Adrenal gland (tissue), 5 donors: Measurements from ENCODE around the gene BCL7A.

ENCODE experiments used
- POLR2A ChIP-seq, 2 donors: fragments of 450-650 bp; IDR thresholded peaks; one replicate each; pipeline ENCODE4 v1.6.1; 2017; ENCODE audit warnings: antibody characterized with exemption in 2 of 2, mild to moderate bottlenecking in 2 of 2, moderate library complexity in 1 of 2
- TF ChIP-seq, protein P1 (sequence below), 6 experiments: fragments of 450-650 bp in 4 of 6; fragments of 200-600 bp in 2 of 6; sonication (generic) in 1 of 6; IDR thresholded peaks; 1 replicate in 5 of 6; 2 replicates in 1 of 6; pipeline versions ENCODE4 v1.5.1 to v1.8.0; 2016 to 2021; ENCODE audit warnings: antibody characterized with exemption in 6 of 6, mild to moderate bottlenecking in 2 of 6, moderate library complexity in 1 of 6
- donor health status: DM: no; HTN: no; CAD: no.

DNA sequence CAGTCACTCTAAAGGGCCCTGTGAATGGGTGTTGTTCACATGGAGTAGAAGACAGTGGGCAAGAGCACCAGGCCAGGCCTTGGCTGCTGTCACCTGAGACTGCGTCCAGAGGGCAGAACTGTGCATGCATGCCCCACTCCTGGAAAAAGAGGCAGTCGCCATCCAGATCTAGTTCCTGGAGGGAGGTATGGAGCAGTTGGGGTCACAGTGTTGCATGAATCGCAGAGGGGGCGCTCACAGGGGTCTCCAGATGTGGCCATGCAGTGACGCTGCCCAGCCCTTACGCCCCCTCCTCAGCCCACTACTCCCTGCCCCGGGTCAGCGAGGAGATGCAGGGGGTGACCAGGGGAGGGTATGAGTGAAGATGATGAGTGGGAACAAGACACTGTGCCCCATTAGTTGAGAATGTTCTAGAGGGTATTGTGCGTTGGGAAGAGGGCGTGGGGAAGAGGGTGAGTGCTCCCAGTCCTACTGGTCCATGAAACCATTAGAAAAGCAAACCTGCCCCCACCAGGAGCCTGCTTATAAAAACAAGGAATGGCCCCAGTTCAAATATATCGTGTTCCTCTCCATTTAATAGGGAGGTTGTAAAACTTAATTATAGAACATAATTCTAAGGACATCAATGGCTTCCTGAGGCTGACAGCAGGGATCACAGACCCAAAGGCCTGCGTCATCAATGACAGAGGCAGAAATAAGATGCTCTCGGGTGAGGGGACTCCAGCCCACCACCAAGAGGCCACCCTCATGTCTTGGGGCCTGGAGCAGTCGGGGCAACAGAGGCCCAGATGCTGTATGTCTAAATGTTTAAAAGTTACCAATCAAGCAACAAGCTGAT, 32.2 kb upstream of the BCL7A start:
- TF ChIP-seq, protein P1, sequence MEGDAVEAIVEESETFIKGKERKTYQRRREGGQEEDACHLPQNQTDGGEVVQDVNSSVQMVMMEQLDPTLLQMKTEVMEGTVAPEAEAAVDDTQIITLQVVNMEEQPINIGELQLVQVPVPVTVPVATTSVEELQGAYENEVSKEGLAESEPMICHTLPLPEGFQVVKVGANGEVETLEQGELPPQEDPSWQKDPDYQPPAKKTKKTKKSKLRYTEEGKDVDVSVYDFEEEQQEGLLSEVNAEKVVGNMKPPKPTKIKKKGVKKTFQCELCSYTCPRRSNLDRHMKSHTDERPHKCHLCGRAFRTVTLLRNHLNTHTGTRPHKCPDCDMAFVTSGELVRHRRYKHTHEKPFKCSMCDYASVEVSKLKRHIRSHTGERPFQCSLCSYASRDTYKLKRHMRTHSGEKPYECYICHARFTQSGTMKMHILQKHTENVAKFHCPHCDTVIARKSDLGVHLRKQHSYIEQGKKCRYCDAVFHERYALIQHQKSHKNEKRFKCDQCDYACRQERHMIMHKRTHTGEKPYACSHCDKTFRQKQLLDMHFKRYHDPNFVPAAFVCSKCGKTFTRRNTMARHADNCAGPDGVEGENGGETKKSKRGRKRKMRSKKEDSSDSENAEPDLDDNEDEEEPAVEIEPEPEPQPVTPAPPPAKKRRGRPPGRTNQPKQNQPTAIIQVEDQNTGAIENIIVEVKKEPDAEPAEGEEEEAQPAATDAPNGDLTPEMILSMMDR (IDR thresholded peaks at IDR 0.05): no peak
- TF ChIP-seq POLR2A (IDR thresholded peaks at IDR 0.05): no peak
